ENCODE measurements around the gene POLR2F. TPM values are rescaled to one million over a fixed set of nuclear protein-coding genes. Genes with fewer than 3 reads are reported as not detected.

POLR2F gene
- total RNA-seq, 1 experiment from 2014 or later: 107 TPM

- ChIA-PET POLR2A (no interaction called here), CTCF (no interaction called here), RAD21 (ENCODE audit: low non-redundant PET in 1 of 2, low total read pairs in 2 of 2, uncharacterized antibody in 2 of 2, unreplicated experiment in 2 of 2) (no interaction called here)
- TF ChIP-seq FOSL1 (IDR thresholded peaks at IDR 0.05; ENCODE audit: low read depth) (no peak), ATF3 (IDR thresholded peaks at IDR 0.05) (no peak), POLR2A (IDR thresholded peaks at IDR 0.05; ENCODE audit: borderline replicate concordance, extremely low read depth, insufficient read depth, insufficient read length) (no peak), EGR1 (IDR thresholded peaks at IDR 0.05; ENCODE audit: low read depth) (no peak), JUND (IDR thresholded peaks at IDR 0.05) (no peak), RAD21 (IDR thresholded peaks at IDR 0.05; ENCODE audit: low read depth) (no peak), CBX3 (IDR thresholded peaks at IDR 0.05; ENCODE audit: low read depth) (no peak), ZFX (IDR thresholded peaks at IDR 0.05) (no peak), CEBPB (IDR thresholded peaks at IDR 0.05; ENCODE audit: low read depth) (no peak), SIN3A (IDR thresholded peaks at IDR 0.05; ENCODE audit: low read depth) (no peak), ZBTB33 (IDR thresholded peaks at IDR 0.05; ENCODE audit: extremely low read depth, insufficient replicate concordance, low read length) (no peak), TCF7L2 (IDR thresholded peaks at IDR 0.05; ENCODE audit: borderline replicate concordance, extremely low read depth, insufficient read depth, insufficient read length) (no peak), SP1 (IDR thresholded peaks at IDR 0.05; ENCODE audit: low read depth) (no peak), EZH2phosphoT487 (IDR thresholded peaks at IDR 0.05; ENCODE audit: borderline replicate concordance) (no peak), REST (IDR thresholded peaks at IDR 0.05; ENCODE audit: low read depth) (no peak), ELF1 (IDR thresholded peaks at IDR 0.05; ENCODE audit: borderline replicate concordance, low read depth) (no peak), CTCF (IDR thresholded peaks at IDR 0.05 in 2 of 3, conservative IDR thresholded peaks at IDR 0.05 in 1 of 3; ENCODE audit: borderline replicate concordance in 1 of 3, insufficient read depth in 1 of 3, low read depth in 2 of 3, low read length in 2 of 3) (no peak), SRF (IDR thresholded peaks at IDR 0.05; ENCODE audit: low read depth) (no peak), POLR2AphosphoS5 (IDR thresholded peaks at IDR 0.05; ENCODE audit: low read depth, low read length) (no peak), ZNF274 (IDR thresholded peaks at IDR 0.05; ENCODE audit: low read depth, low read length) (no peak)
- H3K9me2 ChIP-seq (ENCODE audit: insufficient read depth): no peaks in the 10 kb centered on the region
- H3K36me3 ChIP-seq (ENCODE audit: control insufficient read depth in 1 of 2, insufficient read depth in 2 of 2, low read length in 2 of 2): peaks cover 8 to 14% of the 10 kb centered on the region in 2 experiments; a peak in 3 of 4 replicates
- H3K4me3 ChIP-seq (replicated peaks in 1 of 2; ENCODE audit: low read depth in 1 of 2, low read length in 2 of 2): no peak overlapping the region
- intact Hi-C loops (cut with micrococcal nuclease): no loop called here
- ATAC-seq (no peak), DNase-seq (ENCODE audit: low read depth, low spot score) (no peak)
- no peaks in the 10 kb centered on the region for H3K4me1 ChIP-seq (ENCODE audit: control insufficient read depth in 1 of 2, insufficient read depth in 2 of 2, low read length in 2 of 2)
- no peak overlapping the region for H3K4me2 ChIP-seq (ENCODE audit: low read length)
- no peak overlapping the region for H3K9ac ChIP-seq (ENCODE audit: low read length)
- no peaks in the 10 kb centered on the region for H4K20me1 ChIP-seq (ENCODE audit: insufficient read depth)
- no TSS peak for BruUV-seq (replicated peaks)
- H2AFZ ChIP-seq (ENCODE audit: low read depth, low read length, poor library complexity, severe bottlenecking): no peak overlapping the region
- no peaks in the 10 kb centered on the region for H3K9me3 ChIP-seq (ENCODE audit: control insufficient read depth in 1 of 2, insufficient read depth in 1 of 2, low read depth in 1 of 2, low read length in 2 of 2)
- no peaks in the 10 kb centered on the region for H3K79me2 ChIP-seq (ENCODE audit: insufficient read depth, low read length)
- H3K27me3 ChIP-seq (ENCODE audit: insufficient read depth, low read length): no peaks in the 10 kb centered on the region
- no peak overlapping the region for H3K27ac ChIP-seq (ENCODE audit: low read depth, low read length)
Observed at GRCh38 chr22:37972527-37972926, 19.0 kb downstream of the POLR2F start.
